ENCODE results near the gene C14orf132.

DNA sequence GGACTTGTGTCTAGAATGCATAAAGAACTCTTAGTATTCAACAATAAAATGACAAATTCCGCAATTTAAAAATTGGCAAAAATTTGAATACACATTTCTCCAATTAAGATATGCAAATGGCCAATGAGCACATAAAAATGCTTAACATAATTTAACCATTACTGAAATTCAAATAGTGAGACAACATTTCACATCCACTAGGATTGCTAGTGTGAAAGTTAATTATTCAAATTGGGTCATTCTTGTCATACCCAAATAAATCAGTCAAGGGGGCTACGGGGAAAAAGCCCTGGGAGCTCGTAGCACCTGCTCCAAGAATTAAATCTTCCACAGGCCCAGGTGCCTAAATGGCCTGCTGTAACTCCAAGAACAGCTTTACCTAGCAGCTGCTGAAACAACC is 25.0 kb upstream of the C14orf132 start:
- TF ChIP-seq HDAC6 (IDR thresholded peaks at IDR 0.05; ENCODE audit: unreplicated experiment) = no peak
- no peak for TF ChIP-seq POLR2AphosphoS2 (IDR thresholded peaks at IDR 0.05; ENCODE audit: low read depth, low read length)
- no peak for TF ChIP-seq CBX5 (IDR thresholded peaks at IDR 0.05; ENCODE audit: low read depth)
- TF ChIP-seq, protein P1, sequence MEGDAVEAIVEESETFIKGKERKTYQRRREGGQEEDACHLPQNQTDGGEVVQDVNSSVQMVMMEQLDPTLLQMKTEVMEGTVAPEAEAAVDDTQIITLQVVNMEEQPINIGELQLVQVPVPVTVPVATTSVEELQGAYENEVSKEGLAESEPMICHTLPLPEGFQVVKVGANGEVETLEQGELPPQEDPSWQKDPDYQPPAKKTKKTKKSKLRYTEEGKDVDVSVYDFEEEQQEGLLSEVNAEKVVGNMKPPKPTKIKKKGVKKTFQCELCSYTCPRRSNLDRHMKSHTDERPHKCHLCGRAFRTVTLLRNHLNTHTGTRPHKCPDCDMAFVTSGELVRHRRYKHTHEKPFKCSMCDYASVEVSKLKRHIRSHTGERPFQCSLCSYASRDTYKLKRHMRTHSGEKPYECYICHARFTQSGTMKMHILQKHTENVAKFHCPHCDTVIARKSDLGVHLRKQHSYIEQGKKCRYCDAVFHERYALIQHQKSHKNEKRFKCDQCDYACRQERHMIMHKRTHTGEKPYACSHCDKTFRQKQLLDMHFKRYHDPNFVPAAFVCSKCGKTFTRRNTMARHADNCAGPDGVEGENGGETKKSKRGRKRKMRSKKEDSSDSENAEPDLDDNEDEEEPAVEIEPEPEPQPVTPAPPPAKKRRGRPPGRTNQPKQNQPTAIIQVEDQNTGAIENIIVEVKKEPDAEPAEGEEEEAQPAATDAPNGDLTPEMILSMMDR (IDR thresholded peaks at IDR 0.05 in 2 of 3, conservative IDR thresholded peaks at IDR 0.05 in 1 of 3; ENCODE audit: control insufficient read depth in 2 of 3, extremely low read depth in 1 of 3, insufficient read depth in 1 of 3, low read depth in 3 of 3, low read length in 3 of 3) = no peak
- no peak for TF ChIP-seq POLR2A (IDR thresholded peaks at IDR 0.05; ENCODE audit: low read depth, low read length)
- TF ChIP-seq ZBTB33 (IDR thresholded peaks at IDR 0.05) = no peak
- TF ChIP-seq RCOR1 (conservative IDR thresholded peaks at IDR 0.05; ENCODE audit: low read depth, low read length) = no peak
- TF ChIP-seq YY1 (IDR thresholded peaks at IDR 0.05; ENCODE audit: low read depth, low read length) = no peak
- TF ChIP-seq SUZ12 (IDR thresholded peaks at IDR 0.05; ENCODE audit: unreplicated experiment) = no peak
- no peak for TF ChIP-seq CREM (IDR thresholded peaks at IDR 0.05; ENCODE audit: low read depth)
- no peak for TF ChIP-seq ZSCAN29 (IDR thresholded peaks at IDR 0.05)
- no peak for TF ChIP-seq ZZZ3 (IDR thresholded peaks at IDR 0.05; ENCODE audit: control insufficient read depth, insufficient read length, low read depth)
- TF ChIP-seq FOXM1 (IDR thresholded peaks at IDR 0.05; ENCODE audit: low read depth, low read length) = no peak
- TF ChIP-seq, protein P2, sequence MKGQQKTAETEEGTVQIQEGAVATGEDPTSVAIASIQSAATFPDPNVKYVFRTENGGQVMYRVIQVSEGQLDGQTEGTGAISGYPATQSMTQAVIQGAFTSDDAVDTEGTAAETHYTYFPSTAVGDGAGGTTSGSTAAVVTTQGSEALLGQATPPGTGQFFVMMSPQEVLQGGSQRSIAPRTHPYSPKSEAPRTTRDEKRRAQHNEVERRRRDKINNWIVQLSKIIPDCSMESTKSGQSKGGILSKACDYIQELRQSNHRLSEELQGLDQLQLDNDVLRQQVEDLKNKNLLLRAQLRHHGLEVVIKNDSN (IDR thresholded peaks at IDR 0.05; ENCODE audit: borderline replicate concordance, extremely low read length, insufficient read depth, low read depth, low read length) = no peak
